Measurements from ENCODE around the gene ZNF280A. TPM values are rescaled to one million over a fixed set of nuclear protein-coding genes. Genes with fewer than 3 reads are reported as not detected.

Gene ZNF280A
- total RNA-seq, 1 experiment from 2014 or later, result 0.22 TPM

GRCh38 chr22:22507743-22508273, 12.3 kb downstream of the ZNF280A start (continued):
- TF ChIP-seq HMGA2 (CRISPR knock-in tag; IDR thresholded peaks at IDR 0.05) (no peak), ZNF671 (CRISPR knock-in tag; IDR thresholded peaks at IDR 0.05) (no peak), ZNF423 (CRISPR knock-in tag; IDR thresholded peaks at IDR 0.05) (no peak)

DNA sequence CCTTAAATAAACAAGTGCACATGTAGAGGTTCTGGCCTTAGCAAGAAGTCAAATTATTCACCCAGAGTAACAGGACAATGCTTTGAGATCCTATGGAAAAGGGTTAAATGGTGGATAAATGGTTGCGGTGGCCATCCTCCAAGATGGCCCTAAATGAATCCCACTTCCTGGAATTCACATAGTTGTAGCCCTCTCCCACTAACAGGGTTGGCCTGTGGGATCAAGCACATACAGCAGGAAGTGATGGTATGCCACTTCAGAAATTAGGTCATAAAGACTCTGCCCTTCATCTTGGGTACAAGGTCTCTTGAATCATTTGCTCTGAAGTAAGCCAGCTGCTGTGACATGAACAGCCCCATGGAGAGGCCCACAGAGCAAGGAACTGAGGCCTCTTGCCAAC, 13.3 kb downstream of the ZNF280A start:
- Mint-ChIP-seq H3K4me3 (peak overlapping the region; percentile 77), H3K27ac (no peak overlapping the region), H3K27me3 (ENCODE audit: low read depth) (peaks cover 51% of the 10 kb centered on the region), H3K4me1 (peaks cover 8% of the 10 kb centered on the region), H3K36me3 (peaks cover 51% of the 10 kb centered on the region), H3K9me3 (peaks cover 17% of the 10 kb centered on the region)
- no peak for DNase-seq (ENCODE audit: low spot score)
- CTCF ChIA-PET, result no interaction called here
- no peak for TF ChIP-seq ARID4B (CRISPR knock-in tag; IDR thresholded peaks at IDR 0.05; ENCODE audit: borderline replicate concordance)
- no peak for TF ChIP-seq SP1 (CRISPR knock-in tag; conservative IDR thresholded peaks at IDR 0.05)
- no peak for TF ChIP-seq PRRX2 (CRISPR knock-in tag; IDR thresholded peaks at IDR 0.05)
- no peak for TF ChIP-seq TCF7 (CRISPR knock-in tag; IDR thresholded peaks at IDR 0.05; ENCODE audit: low read depth)
- no peak for TF ChIP-seq ZNF232 (CRISPR knock-in tag; IDR thresholded peaks at IDR 0.05)
- no peak for TF ChIP-seq IRF2 (CRISPR knock-in tag; IDR thresholded peaks at IDR 0.05; ENCODE audit: borderline replicate concordance, low read depth)
- TF ChIP-seq FOXJ3 (CRISPR knock-in tag; IDR thresholded peaks at IDR 0.05; ENCODE audit: borderline replicate concordance), result no peak
- TF ChIP-seq FOXP1 (CRISPR knock-in tag; IDR thresholded peaks at IDR 0.05; ENCODE audit: borderline replicate concordance), result no peak
- TF ChIP-seq RELA (CRISPR knock-in tag; IDR thresholded peaks at IDR 0.05; ENCODE audit: borderline replicate concordance), result no peak
- TF ChIP-seq, protein P1, sequence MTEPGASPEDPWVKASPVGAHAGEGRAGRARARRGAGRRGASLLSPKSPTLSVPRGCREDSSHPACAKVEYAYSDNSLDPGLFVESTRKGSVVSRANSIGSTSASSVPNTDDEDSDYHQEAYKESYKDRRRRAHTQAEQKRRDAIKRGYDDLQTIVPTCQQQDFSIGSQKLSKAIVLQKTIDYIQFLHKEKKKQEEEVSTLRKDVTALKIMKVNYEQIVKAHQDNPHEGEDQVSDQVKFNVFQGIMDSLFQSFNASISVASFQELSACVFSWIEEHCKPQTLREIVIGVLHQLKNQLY (CRISPR knock-in tag; IDR thresholded peaks at IDR 0.05), result no peak
- TF ChIP-seq FOXK1 (CRISPR knock-in tag; IDR thresholded peaks at IDR 0.05), result no peak
- TF ChIP-seq KAT7 (CRISPR knock-in tag; IDR thresholded peaks at IDR 0.05; ENCODE audit: borderline replicate concordance), result no peak
- TF ChIP-seq AFF4 (CRISPR knock-in tag; IDR thresholded peaks at IDR 0.05; ENCODE audit: borderline replicate concordance), result no peak
- POLR2A ChIA-PET, result no interaction called here
- ATAC-seq, result no peak
